Memory B cell (primary cell): Measurements from ENCODE around the gene NOX1.

Source experiments
- ATAC-seq: fragments of 150-1000 bp; cut with Tn5 transposase; 2 replicates; pipeline ENCODE4 v1.10.0; 2021; ENCODE audit warnings: low read depth, mild to moderate bottlenecking, moderate library complexity
- DNase-seq, 2 donors: peaks; one replicate each; pipeline ENCODE4 v3.0.0; 2022; ENCODE audit warnings: low spot score in 2 of 2
- H3K27ac Mint-ChIP-seq: one replicate; pipeline ENCODE4 v1.8.0; 2022; ENCODE audit warnings: mild to moderate bottlenecking, moderate library complexity, mixed read lengths
- H3K27me3 Mint-ChIP-seq: one replicate; pipeline ENCODE4 v1.8.0; 2022; ENCODE audit warnings: mixed read lengths
- H3K36me3 Mint-ChIP-seq: one replicate; pipeline ENCODE4 v1.8.0; 2022; ENCODE audit warnings: mild to moderate bottlenecking, mixed read lengths
- H3K4me1 Mint-ChIP-seq: one replicate; pipeline ENCODE4 v1.8.0; 2022; ENCODE audit warnings: mixed read lengths
- H3K4me3 Mint-ChIP-seq: one replicate; pipeline ENCODE4 v1.8.0; 2022; ENCODE audit warnings: mild to moderate bottlenecking, moderate library complexity, mixed read lengths
- H3K9me3 Mint-ChIP-seq: one replicate; pipeline ENCODE4 v1.8.0; 2022; ENCODE audit warnings: mixed read lengths

Gene NOX1

DNA sequence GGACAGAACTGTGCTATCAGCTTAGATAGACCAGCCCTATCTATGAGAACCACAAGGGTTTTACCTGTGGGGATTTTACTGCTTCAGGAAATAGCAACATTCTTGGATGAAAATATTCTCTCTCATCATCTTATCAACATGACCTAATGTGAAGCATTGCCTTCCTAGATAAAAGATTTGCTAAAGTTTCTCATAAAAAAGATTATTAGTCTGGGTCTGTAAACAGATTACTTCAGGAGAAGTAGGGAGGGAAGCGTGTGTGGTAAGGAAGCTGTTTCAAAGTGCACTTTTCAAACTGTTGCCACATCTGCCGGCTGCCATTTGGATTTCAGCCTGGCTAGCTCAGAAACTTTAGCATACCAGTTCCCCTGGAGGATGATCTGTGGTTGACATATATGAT is at the start of gene NOX1:
Gene NOX1, minus strand, starts transcription at position 35 of the 400 bp plus-strand sequence. CDS start 220 bp downstream, outside the sequence.
- H3K36me3 Mint-ChIP-seq: no peaks in the 10 kb centered on the region
- H3K4me1 Mint-ChIP-seq: no peaks in the 10 kb centered on the region
- H3K4me3 Mint-ChIP-seq: no peak within 1 kb of the TSS
- H3K27me3 Mint-ChIP-seq: peaks cover 3% of the 10 kb centered on the region
- DNase-seq (no peak), ATAC-seq (no peak)
- H3K9me3 Mint-ChIP-seq: no peaks in the 10 kb centered on the region
- no peak within 1 kb of the TSS for H3K27ac Mint-ChIP-seq

DNA sequence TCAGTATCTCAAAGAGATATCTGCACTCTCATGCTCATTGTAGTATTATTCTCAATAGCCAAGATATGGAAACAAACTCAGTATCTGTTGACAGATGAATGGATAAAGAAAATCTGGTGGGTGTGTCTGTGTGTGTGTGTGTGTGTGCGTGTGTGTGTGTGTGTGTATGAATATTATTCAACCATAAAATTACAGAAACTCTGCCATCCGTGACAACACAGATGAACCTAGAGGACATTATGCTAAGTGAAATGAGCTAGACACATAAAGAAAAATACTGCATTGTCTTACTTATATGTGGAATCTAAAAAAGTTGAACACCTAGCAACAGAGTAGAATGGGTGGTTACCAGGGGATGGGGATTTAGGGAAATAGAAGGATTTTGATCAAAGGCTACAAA is 41.4 kb upstream of the NOX1 start:
- peaks cover 9% of the 10 kb centered on the region for H3K4me1 Mint-ChIP-seq
- DNase-seq: no peak
- no peak overlapping the region for H3K4me3 Mint-ChIP-seq
- H3K36me3 Mint-ChIP-seq: peaks cover 6% of the 10 kb centered on the region
- no peaks in the 10 kb centered on the region for H3K27me3 Mint-ChIP-seq
- H3K27ac Mint-ChIP-seq: no peak overlapping the region
- no peaks in the 10 kb centered on the region for H3K9me3 Mint-ChIP-seq
- ATAC-seq: no peak

DNA sequence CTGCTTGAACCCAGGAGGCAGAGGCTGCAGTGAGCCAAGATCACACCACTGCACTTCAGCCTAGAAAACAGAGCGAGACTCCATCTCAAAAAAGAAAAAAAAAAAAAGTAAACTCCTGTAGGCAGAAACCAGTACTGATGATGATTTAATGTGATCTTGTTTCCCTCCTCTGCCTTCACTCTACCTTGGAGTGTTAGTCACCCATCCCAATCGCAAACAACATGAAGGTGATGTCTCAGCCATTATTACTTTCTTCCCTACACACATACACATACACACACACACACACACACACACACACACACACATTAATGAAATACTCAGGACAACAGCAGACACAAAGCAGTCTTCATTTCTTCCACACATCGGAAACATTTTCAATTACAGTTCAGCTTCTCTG is 39.0 kb upstream of the NOX1 start:
- H3K27ac Mint-ChIP-seq: no peak overlapping the region
- no peak for DNase-seq
- H3K36me3 Mint-ChIP-seq: peaks cover 6% of the 10 kb centered on the region
- no peaks in the 10 kb centered on the region for H3K9me3 Mint-ChIP-seq
- no peaks in the 10 kb centered on the region for H3K27me3 Mint-ChIP-seq
- H3K4me3 Mint-ChIP-seq: no peak overlapping the region
- peaks cover 9% of the 10 kb centered on the region for H3K4me1 Mint-ChIP-seq
- ATAC-seq: no peak

DNA sequence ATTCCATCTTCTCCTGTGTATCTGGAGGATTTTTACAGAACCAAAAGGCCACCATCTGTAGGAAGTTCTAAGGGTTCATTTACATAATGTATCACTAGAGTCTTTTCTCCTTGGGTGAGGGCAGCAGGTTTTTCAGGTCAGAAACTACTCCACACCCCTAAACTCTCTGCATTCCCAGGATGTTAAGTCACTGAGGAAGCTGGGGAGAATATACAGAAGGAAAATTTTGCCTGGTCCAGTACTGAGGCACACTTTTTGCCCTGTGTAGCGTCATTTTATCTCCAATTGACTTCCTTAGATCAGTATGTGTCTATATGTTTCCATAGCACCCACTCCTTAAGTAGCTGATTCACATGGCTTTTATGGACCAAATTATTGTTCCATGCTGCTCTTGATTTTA is 37.6 kb upstream of the NOX1 start:
- Mint-ChIP-seq H3K27me3 (no peaks in the 10 kb centered on the region), H3K9me3 (no peaks in the 10 kb centered on the region), H3K27ac (no peak overlapping the region), H3K4me3 (no peak overlapping the region), H3K4me1 (peaks cover 9% of the 10 kb centered on the region), H3K36me3 (peaks cover 6% of the 10 kb centered on the region)
- DNase-seq (no peak), ATAC-seq (no peak)

DNA sequence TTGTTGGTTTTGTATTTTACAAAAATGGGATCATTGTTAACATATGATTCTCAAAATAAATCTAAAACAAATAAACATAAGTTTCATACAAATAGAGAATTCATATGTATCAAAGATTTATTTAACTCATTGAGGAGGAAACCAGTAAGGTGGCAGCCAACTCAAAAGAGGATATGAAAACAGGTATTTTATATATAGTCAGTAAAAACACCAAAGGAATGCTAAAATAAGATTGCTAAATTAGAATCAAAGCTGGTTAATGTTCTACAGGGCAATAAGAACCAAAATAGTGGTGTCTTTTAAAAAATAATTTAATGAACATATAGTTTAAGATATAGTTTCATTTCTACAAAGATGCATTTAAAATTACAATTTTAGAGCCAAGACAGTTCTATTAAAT is 31.5 kb upstream of the NOX1 start:
- H3K9me3 Mint-ChIP-seq: no peaks in the 10 kb centered on the region
- DNase-seq (no peak), ATAC-seq (no peak)
- H3K27me3 Mint-ChIP-seq: no peaks in the 10 kb centered on the region
- no peak overlapping the region for H3K27ac Mint-ChIP-seq
- no peak overlapping the region for H3K4me3 Mint-ChIP-seq
- H3K36me3 Mint-ChIP-seq: no peaks in the 10 kb centered on the region
- peaks cover 3% of the 10 kb centered on the region for H3K4me1 Mint-ChIP-seq

DNA sequence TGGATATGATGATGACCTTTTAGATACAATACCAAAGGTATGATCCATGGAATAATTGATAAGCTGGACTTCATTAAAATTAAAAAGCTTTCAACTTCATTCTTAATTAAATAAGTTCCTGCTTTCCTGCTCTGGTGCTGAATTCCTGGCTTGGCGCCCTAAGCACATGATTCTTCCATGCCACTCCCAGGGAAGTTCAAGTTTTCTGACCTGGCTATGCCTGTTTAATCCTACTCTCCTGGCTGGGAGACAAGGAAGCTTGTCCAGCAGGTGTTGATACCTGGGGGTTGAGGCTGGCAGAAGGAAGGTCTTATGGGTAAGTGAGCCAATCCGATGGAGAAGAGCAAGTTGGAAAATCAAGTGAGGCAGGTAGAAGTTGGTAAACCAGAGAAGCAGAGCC is 30.3 kb upstream of the NOX1 start:
- ATAC-seq (no peak), DNase-seq (no peak)
- Mint-ChIP-seq H3K36me3 (no peaks in the 10 kb centered on the region), H3K9me3 (no peaks in the 10 kb centered on the region), H3K4me1 (peaks cover 2% of the 10 kb centered on the region), H3K4me3 (no peak overlapping the region), H3K27ac (no peak overlapping the region), H3K27me3 (no peaks in the 10 kb centered on the region)

DNA sequence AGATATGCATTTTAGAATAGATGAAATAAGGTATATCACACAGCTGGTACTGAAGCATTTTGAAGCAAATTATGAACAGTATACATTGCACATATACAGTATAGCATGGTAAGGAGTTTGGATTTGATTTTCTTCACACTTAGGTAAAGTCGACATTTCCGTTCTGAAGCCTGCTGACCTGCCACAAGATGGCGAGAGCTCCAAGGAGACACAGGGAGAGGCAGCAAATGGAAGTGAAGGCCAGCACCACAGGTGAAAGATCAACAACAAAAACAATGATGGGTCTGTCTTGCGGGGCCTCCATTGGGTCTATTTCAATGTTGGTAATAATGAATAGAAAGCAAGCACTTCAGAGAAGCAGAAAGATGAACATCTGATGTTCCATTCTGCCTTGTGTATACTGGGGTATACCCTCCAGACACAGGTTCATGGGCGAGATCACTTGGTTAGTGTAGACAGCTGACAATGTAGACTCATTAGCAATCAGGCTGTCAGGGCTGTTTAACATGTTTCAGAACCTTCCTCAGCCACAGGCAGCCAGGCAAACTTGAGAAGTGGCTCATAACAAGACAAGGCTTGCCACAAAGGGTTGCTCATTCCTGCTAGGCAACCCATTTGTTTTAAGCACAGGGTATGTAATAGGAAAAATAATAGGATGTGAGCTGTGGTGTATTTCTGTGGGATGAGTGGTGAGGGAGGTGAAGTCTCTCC is 21.4 kb upstream of the NOX1 start:
- Mint-ChIP-seq H3K27me3 (no peaks in the 10 kb centered on the region), H3K27ac (no peak overlapping the region), H3K9me3 (no peaks in the 10 kb centered on the region), H3K36me3 (no peaks in the 10 kb centered on the region), H3K4me1 (no peaks in the 10 kb centered on the region), H3K4me3 (no peak overlapping the region)
- peak in 1 of 2 donors; percentile 3 for DNase-seq
- peak; percentile 35 for ATAC-seq

DNA sequence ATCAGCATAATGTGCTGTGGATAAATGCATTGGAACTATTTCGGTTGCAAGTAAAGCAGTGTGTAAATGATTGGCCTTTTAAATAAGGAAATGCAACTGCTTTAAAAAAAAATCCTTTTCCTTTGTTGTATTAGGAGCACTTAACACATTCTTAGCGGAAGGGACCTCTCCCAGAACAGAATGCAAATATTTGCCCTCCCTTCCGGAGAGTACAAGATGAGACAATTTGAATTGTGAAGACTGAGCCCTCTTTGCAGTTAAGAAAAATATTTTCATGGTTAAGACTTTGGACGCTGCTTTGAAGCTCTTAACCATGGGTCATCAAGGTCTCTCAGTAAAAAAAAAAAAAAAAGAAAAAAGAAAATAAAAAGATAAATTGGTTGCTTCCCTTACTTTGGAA is 9.5 kb upstream of the NOX1 start:
- no peaks in the 10 kb centered on the region for H3K27me3 Mint-ChIP-seq
- H3K9me3 Mint-ChIP-seq: no peaks in the 10 kb centered on the region
- no peak overlapping the region for H3K27ac Mint-ChIP-seq
- H3K4me1 Mint-ChIP-seq: no peaks in the 10 kb centered on the region
- no peaks in the 10 kb centered on the region for H3K36me3 Mint-ChIP-seq
- no peak overlapping the region for H3K4me3 Mint-ChIP-seq
- DNase-seq (no peak), ATAC-seq (no peak)

DNA sequence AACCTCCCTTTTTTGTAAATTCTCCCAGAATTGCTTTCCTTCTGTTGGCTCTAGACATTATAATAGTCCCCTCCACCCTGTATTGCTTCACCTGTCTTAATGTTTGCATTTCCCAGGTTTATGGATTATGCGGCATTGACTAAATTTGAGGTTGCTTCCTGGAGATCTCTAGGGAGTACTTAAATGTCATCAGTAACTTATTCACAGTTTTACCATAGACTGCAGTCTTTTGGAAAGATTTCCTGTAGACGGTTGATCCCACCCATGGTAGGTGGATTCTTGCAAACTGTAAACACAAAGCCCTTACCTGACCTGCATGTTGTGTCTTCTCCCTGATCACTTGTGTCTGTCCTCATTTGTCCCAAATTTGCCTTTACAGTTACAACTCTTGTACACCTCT is 6.2 kb upstream of the NOX1 start:
- Mint-ChIP-seq H3K27ac (no peak overlapping the region), H3K9me3 (no peaks in the 10 kb centered on the region), H3K27me3 (peaks cover 1% of the 10 kb centered on the region), H3K4me1 (no peaks in the 10 kb centered on the region), H3K4me3 (no peak overlapping the region), H3K36me3 (no peaks in the 10 kb centered on the region)
- DNase-seq: no peak
- no peak for ATAC-seq

DNA sequence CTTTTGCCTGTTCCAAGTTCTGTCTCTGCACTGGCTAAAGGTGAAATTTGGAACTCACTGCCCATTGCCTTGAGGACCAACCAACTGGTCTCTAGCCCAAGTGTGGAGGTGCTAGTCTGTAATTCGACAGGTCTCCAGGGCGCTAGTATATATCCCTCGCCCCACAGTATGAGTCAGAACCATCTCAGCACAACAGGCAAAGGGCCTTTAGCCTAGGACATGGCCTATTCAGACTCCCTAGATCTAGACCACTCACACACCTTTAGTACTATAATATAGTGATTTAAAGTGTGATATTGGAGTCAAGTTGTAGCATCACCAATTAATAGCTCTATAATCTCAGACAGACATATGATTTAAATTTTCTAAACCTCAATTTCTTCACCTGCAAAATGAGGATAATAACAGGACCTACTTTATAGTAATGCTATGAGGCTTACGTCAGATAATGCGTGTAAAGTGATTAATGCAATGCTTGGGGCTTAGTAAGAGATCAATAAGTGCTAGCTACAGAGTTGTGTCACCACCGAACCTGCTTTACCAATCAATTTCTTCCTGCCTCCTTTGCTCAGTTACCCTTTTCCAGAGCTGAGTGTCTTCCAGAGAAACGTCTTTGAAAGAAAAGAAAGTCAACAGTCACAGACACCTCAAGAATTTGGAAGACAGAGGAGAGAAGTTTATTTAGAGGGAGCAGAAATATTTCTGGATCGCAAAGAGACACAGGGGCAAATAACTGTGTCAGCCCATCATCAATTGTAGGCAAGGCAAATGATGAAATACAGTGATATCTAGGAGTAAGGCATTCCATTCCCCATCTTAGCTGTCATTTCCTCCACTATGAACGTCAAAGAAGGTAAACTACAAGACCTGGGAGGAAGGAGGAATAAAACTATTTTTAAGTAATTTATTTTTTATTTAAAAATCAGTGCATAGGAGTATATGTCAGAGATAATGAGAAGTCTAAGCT is 2.3 kb downstream of the NOX1 start:
- H3K27ac Mint-ChIP-seq: no peak overlapping the region
- peaks cover 2% of the 10 kb centered on the region for H3K27me3 Mint-ChIP-seq
- DNase-seq: no peak
- ATAC-seq: no peak
- H3K9me3 Mint-ChIP-seq: no peaks in the 10 kb centered on the region
- no peak overlapping the region for H3K4me3 Mint-ChIP-seq
- H3K4me1 Mint-ChIP-seq: no peaks in the 10 kb centered on the region
- no peaks in the 10 kb centered on the region for H3K36me3 Mint-ChIP-seq

DNA sequence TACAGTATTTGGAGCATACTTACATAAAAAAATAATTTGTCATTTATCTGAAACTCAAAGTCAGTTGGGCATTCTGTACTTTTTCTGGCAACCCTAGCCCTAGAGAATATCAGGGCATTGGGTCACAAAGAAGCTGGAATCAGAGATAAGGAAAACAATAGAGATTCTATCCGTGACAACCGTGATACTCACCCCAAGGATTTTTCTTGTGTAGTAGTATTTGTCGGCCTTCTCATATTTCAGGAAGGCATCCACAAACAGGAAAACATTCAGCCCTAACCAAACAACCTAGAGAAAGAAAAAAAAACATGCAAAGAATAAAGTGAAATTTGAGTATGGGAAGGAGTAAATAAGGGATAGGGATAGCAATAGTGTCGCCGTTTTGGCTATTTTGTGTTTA is 3.6 kb downstream of the NOX1 start:
- ATAC-seq: no peak
- H3K27ac Mint-ChIP-seq: no peak overlapping the region
- DNase-seq: no peak
- H3K9me3 Mint-ChIP-seq: no peaks in the 10 kb centered on the region
- no peaks in the 10 kb centered on the region for H3K36me3 Mint-ChIP-seq
- H3K27me3 Mint-ChIP-seq: peaks cover 2% of the 10 kb centered on the region
- no peak overlapping the region for H3K4me3 Mint-ChIP-seq
- H3K4me1 Mint-ChIP-seq: no peaks in the 10 kb centered on the region

DNA sequence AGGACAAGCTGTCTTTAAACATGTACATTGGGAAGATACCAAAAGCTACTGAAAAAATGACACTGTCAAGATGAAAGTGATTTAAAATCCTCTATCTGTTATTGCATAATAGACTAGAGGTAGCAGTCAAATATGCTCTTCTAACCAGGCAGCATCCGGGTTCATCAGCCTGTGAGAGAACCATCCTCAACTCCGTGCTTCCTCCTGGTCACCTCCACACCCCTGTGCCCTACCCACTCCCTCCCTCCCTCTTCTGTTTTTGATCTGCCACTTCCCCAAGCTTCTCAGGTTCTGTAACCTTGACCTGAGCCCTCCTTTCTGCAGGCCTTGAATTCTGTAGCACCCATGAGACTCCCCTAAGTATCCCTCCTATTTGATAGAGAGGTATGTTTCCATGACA is 5.9 kb downstream of the NOX1 start:
- Mint-ChIP-seq H3K4me3 (no peak overlapping the region), H3K9me3 (no peaks in the 10 kb centered on the region), H3K27ac (no peak overlapping the region), H3K36me3 (no peaks in the 10 kb centered on the region), H3K4me1 (no peaks in the 10 kb centered on the region), H3K27me3 (peaks cover 2% of the 10 kb centered on the region)
- ATAC-seq: no peak
- no peak for DNase-seq

DNA sequence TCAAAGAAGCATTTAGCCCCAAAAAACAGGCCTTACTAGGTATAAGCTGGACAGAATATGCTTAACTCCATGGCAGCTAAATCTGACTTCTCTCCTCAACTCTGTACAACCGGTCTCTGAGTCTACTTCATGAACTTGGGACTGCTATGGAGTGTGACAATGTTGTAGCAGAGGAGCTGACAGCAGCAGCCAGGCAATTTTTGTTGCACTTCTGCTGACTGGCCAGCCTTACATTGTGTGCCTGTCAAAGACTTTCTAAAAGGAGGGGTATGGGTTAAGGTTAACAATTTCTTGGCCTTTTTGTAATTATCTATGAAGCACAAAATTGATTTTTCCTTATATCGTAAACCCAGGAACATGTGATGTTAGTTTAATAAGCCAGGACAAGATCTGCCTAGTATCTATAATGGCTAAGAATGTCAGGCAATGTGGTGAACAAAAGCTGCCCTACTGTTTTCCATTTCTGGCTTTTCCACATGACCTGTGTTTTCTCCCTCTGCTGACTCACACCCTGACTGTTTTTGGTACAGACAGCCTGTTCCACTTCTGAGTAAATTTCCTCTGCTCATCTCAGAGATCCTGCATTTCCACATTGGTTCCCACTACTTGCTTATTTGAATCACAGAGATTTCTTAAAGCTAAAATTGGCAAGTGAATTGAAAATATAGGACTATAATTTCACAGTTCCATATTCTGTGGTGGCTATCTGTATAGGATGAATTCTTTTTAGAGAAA is 9.3 kb downstream of the NOX1 start:
- Mint-ChIP-seq H3K36me3 (no peaks in the 10 kb centered on the region), H3K27ac (no peak overlapping the region), H3K4me1 (no peaks in the 10 kb centered on the region), H3K9me3 (no peaks in the 10 kb centered on the region), H3K4me3 (no peak overlapping the region), H3K27me3 (no peaks in the 10 kb centered on the region)
- no peak for DNase-seq
- no peak for ATAC-seq

DNA sequence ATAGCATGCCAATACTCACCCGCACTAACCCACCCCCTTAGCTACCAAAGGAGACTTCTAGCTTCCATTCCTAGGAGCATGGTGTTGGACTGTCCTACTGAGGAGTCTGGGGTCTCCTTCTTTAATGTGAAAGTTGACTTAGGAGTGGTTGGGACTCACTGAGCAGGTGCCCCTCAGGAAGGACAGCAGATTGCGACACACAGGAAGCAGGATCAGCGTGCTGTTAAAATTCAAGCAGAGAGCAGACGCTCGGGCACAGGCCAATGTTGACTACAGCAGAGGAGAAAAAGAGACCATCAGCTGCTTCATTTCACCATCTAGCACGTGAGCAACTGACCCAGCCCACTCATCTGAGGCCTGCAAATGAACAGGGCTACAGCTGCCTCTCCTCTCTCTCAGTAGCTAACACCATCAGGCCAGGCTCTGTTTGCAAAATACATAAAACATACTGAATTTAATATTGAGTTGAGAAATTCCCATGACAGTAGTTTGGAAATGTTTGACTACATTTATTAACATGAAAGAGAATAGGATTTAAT is 10.8 kb downstream of the NOX1 start:
- H3K9me3 Mint-ChIP-seq: no peaks in the 10 kb centered on the region
- no peaks in the 10 kb centered on the region for H3K36me3 Mint-ChIP-seq
- no peak overlapping the region for H3K27ac Mint-ChIP-seq
- H3K4me3 Mint-ChIP-seq: no peak overlapping the region
- DNase-seq: no peak
- no peak for ATAC-seq
- no peaks in the 10 kb centered on the region for H3K4me1 Mint-ChIP-seq
- H3K27me3 Mint-ChIP-seq: no peaks in the 10 kb centered on the region
